NCI-H774 (cell line): ENCODE data around the gene GAREM1.

Experiments used
- DNase-seq: peaks from one replicate; lab custom pipeline; 2025; lab: John Stamatoyannopoulos, UW

Gene GAREM1

DNA sequence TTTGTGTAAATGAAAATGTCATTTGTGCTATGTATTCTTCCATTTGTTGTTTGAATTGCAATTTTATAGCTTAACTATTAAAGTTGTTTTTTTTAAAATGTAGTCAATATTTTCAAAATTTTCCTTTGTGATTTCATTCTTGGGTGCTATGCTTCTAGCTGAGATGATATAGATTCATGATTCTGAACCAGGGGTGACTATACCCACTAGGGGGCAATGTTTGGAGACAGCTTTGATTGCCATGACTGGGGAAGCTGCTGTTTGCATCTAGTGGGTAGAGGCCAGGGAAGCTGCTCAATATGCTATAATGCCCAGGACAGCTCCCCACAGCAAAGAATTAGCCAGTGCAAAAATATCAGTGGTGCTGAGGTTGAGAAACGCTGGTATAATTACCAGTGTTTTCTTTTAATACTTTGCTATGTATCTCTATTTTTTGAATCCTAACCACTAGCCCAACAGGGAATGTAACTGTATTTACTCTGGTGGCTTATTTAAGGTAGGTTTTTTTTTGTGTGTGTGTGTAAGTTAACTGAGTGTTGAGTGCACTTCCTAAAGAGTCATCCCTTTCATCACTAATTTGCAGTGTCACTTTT is 181.1 kb downstream of the GAREM1 start:
- DNase-seq, result peak; percentile 39

DNA sequence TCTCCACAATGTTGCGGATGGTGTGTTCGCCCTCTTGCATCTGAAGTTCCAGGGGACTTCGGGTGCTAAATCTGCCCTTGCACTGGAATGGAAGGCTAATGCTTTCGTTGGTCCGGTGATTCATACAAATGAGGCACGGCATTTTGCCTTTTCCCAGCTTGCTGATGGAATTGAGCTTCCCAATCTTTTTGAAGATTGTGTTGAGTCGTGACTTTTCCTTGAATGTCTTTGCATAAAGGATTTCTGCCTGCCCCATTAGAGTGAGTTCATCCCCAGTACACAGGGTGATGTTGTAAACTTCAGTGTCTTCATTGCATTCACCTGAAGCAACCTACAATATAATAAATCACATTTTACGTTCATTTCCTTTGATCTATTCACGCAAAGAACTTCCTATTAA is 182.8 kb downstream of the GAREM1 start:
- DNase-seq, result no peak

DNA sequence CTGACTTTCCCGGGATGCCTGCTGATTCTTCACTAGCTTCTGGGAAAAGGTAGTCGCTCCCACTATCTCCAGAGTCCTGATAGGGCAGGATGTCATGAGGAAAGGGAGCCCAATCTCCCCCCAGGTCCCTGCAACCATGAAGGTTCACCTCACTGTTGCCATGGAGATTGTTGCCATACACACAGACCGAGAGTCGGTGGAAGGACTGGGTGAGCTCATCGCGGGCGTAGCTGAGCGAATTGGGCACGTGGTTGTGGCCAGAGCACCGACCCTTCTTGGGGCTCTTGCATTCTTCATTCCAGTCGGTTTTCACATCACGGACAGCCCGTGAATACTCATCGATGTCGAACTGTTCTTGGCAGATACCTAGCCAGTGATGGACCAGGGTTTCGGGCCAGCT is 183.4 kb downstream of the GAREM1 start:
- no peak for DNase-seq

DNA sequence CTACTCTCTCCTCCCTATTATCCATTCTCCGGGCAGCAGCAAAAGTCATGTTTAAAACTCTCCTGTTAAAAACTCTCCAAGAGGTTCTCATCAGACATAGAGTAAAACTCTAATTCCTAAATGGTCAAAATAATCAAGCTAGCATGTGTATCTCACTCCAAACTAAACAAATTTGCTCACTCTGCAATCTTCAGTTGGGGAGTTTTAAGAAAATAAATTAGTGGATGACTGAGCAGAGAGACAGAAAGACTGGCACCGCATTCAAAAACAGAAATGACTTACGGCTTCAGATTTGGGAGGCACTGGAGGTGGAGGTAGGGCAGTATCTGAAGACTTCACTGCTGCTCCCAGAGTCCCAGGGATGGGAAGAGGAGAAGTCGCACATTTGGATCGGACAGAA is 183.9 kb downstream of the GAREM1 start:
- DNase-seq, result no peak

DNA sequence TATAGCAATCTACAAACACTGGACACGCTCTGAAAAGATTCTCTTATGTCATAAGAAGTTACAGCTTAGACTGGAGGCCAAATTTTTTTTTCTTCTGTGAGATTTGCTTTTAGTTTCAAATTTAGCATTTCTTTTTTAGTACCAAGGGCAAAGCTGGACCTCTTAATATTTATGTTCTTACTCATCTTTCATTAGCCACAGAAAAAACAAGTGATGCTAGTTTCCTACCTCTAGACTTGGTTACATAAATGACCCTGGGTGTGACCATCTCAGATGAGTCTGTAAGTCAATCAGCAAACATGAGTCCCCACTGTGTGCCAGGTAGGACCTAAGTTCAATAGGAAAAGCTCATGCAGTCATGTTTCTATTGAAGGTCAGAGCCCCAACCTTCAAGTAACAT is 186.4 kb downstream of the GAREM1 start:
- no peak for DNase-seq

DNA sequence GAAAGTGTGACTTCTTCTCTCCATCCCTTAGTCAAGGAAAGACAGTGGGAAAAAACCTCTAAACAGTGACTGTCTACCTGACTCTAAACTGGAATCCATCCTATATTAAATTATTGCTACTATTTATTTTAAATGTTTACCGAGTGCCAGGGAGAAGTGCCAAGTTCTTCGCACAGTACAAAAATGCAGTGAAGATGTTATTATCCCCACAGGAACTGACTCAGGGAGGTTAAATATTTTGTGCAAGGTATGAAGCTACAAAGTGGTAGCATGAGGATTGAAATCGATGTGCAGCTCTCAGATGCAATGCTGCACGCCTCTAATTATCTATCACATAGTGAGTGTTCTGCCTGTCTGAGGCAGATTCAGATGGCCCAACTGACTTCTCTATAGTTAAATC is 189.8 kb downstream of the GAREM1 start:
- DNase-seq, result no peak

DNA sequence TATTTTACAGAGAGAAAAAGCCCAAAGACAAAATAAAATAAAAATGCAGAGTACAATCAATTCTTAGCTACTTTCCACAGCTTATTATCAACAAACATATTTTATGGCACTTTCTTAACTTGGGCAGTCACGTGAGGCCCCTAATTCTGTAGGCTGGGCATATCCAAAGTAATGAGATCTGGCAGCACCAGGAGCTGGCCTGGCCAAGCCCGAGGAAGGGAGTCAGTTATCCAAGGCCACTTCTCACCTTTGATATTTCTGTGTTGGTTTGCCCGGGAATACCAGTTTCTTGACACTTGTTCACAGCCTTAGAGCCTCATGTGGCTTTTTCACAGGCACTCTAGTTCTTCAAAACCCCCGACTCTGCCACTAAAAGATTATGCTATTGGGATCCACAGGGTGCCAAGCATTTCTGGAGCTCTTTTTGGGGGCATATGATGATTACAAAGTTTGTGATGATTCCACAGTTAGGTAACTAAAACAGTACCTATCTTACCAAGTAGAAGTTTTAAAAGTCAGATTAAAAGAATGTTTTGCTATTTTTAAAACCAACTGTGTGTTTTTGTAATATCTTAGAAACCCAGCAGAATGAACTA is 190.4 kb downstream of the GAREM1 start:
- no peak for DNase-seq

DNA sequence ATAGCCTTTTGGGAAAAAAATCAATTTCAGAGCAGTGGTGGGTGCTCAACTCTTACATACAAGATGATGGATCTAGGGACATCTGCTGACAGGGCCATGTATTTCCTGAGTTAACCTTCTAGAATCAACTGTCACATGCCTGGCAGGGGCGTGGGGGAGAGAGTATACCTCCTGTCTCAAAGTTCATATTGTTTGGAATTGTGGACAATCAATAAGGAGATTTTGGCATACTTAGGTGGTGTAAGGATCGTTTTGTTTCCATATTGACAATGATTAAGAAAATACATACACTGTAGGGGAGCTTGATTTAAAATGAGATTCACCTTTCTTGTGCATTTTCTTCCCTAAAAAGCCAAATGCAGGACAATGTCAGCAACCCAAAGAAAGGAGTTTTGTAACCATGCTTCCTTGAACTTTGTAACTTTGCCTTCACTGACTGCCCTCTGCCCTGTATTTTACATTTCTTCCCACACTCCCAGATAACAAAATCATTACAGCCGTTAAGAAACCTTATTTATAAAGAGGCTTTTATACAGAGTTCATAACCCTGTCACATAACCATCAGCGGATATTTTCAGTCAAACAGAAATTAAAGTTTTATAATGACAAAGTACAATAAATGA is 192.4 kb downstream of the GAREM1 start:
- DNase-seq, result no peak

DNA sequence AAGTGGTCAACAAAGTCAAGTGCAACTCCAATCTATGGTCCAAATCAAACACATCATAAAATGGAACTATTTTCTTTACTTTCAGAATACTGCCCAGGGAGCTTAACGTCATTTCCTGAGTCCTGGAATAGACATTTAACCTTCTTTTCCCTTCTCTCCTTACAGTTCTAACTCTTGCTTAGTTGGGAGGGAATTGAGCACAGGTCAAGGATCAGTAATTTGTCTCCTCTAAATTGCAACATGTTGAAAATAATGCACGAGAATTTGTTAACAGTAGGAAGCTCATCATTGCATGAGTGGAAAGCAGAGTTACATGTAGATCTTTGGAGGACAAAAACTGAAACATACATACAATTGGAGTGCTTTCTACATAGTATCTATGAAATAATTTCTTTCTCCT is 193.1 kb downstream of the GAREM1 start:
- no peak for DNase-seq

DNA sequence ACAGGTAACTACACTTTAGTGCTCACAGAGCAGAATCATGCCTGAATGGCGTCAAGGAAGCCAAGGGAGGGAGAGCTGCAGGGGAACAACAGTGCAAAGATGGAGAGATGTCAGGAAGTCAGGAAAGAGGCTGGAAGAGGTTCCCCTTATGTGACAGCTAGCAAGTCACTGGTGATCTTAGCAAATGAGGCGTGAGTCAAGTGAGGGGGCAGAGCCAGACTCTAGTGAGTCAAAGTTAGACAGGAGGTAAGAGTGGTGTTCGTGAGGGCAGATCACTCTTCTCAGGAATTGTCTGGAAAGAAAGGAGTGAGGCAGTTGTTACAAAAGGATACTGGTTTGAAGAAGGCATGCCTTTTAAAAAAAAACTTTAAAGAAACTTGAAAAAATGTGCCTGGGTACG is 193.8 kb downstream of the GAREM1 start:
- DNase-seq, result no peak

DNA sequence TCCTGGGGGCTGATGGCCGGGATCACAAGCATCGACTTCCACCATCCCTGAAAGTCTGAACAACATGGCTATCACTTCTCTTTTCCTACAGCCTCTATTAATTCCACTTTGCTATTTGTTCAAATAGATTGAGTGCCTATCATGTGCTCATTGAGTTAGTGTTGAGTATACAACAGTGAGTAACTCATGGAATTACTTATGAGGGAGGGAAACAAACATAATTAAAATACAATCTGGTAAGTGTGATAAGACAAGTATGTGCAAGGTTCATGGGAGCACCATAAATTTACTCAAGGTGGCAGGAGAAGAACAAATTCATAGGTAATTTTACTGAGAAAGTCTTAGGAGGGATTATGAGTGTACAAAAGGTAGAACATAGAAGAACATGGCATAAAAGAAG is 194.4 kb downstream of the GAREM1 start:
- no peak for DNase-seq

DNA sequence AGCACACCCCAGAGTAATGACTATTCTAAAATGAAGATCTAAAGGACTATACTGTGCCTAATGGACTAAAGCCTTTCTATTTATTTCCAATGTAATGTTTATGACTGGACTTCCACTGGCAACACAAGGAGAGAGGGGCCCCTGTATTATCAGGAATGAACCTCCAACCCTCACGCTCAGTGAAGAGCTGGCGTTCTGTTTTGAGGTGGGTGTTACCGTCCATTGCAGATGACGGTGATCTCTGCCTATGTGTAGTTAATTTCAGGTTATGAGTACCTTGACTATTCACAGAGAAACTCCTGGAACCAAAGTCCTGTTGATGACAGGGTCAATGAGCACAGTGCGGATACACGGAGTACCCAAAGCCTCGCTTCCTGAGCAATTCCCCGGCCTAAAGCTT is 195.5 kb downstream of the GAREM1 start:
- DNase-seq, result no peak

DNA sequence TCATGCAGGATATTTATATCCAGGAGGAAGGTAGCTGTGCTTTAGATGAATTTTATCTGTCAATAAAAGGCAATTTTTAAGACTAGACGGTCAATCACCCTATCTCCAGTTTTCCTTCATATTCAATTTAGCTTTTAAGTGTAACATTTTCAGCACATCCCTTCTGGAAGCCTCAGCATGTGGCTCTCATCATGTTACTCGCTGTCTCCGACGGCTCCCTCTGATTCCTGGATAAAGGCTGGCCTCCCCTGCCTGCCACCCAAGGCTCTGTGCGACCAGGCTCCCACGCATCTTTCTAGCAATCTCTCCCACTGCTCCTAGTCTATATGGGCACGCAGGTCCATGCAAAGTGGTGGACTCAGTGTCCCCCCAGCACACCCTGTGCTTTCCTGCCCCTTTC is 196.4 kb downstream of the GAREM1 start:
- no peak for DNase-seq

DNA sequence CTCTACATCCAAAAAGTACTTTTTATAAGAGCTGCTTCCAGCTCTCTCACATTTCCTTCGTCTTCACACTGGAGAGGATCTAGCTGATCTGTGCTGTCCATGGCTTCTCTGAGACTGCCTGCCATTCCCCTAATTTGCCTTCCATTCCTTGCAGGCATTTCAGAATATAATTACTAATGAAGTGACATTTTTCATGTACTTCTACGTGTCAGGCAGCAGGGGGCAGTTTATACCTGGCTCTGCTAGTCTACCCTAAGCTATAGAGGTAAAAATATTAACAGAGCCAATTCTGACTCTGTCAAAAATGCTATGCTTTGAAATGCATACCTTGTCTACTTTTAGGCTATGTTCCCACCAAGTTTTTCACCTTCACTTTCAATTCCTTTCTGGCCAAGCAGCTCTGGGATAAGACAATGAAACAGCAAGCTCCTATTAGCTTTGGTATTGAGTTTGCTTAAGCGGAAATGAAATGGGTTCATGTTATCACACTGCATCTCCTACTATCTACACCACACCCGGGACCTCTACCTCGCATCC is 198.9 kb downstream of the GAREM1 start:
- DNase-seq, result no peak

DNA sequence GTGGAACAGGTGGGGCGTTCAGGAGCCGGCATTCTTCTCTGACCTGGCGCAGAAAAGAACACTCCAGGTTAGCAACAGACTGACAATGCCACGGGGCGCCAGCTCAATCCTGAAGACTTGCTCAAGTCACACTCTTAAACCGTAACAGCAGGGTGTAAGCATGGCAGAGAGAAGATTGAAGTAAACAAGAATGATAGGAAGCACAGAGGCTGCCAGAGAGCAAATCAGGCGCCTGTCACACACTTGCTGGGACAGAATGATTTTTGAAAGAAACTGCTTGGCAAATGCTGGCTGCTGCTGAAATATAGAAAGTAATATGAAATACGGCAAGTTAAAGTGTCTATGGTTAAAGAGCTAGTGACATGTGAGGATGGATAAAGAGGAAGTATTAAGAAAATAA is 200.3 kb downstream of the GAREM1 start:
- DNase-seq, result no peak

DNA sequence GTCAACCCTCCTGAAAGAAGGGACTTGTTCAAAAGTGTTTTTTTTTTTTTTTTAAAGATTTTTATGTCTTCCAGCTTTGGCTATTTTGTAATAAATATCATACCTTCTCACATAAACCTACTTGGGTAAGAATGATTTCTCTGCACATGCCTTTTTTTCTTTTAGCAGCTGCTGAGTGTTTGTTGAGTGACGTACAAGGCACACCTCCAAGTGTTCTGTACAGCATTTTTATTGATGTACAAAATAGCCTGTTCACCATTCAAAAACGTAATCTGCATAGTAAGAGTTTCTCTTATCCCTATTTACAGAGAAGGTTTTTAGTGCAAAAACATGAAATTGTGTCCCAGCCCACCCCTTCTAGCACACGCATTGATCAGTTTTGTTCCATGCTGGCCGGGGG is 203.2 kb downstream of the GAREM1 start:
- peak; percentile 36 for DNase-seq

DNA sequence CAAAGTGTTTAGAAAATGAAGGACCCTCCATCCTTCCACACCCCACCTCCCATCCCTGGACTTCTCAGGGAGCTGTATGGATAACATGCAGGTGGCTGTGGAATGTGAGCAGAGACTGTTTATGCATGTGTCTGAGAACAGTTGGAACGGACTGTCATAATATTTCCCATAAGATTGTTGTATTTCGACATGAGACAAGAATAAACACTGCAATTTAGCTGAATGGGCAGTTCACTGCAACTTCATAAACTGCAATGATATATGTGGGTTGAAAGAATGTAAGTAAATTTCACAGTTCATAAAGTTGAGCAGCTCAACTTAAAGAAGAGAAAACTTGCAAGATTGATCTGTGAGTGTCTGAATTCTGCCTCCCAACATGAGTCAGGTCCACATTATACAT is 206.3 kb downstream of the GAREM1 start:
- no peak for DNase-seq

DNA sequence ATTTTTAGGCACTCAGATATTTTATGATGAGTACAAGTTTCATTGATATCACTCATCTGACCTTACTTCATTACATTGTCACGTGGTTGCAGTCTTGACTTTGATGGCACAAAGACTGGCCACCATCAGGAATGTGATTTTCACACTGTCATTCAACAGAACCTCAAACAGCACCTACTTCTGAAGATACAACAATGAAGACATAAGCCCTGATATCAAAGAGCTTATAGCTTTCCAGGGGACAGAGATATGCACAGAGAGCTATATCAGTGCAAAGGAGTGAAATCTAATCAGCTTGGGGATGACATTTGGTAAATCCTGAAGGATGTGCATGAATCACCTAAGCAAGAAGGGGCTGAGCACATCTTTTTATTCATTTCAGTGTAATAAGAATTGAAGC is 208.6 kb downstream of the GAREM1 start:
- no peak for DNase-seq

DNA sequence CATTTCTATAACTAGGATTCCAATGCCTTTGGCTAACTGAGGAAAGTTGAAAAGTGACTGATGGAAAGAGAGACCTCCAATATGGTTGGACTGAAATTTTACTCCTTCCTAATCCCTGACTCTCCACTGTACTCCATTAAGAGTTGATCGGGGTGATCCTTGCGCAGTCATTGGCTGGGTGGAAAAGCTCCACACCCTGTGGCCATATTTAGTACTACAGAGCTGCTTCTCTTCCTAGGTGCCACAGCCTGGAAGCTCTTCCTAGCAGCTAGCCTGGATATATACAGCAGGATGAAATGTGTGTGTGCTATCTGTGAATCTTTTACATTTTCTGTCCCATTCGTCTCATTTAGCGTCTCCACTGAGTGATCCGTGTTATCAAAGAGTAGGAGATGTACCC is 209.7 kb downstream of the GAREM1 start:
- no peak for DNase-seq

DNA sequence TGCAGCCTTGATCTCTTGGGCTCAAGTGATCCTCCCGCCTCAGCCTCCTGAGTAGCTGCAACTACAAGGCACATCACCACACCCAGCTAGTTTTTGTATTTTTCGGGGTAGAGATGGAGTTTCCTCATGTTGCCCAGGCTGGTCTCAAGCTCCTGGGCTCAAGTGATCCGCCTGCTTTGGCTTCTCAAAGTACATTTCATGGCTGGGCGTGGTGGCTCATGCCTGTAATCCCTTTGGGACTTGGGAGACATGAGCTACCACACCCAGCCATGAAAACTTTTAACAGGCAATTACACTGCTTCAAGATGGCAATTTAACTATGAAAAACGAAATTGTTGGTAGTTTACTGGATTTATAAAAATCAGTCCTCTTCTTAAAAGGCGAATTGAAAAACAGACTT is 211.1 kb downstream of the GAREM1 start:
- DNase-seq, result no peak

DNA sequence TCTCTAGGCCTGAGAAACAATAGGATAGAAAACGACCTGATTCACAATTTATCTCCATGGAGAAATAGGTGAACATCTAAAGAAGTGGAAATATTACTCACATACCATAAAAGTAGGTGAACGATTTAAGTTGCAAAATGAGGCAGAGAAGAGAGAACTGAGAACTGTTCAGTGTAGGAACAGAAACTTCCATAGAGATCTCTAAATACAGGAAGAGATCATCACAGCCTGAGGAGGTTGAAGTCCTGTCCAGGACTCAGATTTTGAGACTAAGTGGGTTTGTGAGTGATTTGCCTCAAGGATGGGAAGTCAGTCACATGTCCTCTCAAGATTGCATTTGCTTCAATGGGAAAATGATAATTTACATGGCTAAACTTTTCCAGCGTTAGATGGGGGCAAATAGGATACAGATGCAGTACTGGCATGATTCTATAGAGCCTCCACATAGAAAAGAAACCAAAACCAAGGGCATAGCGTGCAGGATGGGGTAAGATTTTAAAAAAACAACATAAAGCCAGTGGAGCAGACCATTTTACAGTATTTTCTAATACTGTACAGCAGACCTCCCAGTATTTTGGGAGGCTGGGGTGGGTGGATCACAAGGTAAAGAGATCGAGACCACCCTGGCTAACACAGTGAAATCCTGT is 212.0 kb downstream of the GAREM1 start:
- DNase-seq, result no peak

DNA sequence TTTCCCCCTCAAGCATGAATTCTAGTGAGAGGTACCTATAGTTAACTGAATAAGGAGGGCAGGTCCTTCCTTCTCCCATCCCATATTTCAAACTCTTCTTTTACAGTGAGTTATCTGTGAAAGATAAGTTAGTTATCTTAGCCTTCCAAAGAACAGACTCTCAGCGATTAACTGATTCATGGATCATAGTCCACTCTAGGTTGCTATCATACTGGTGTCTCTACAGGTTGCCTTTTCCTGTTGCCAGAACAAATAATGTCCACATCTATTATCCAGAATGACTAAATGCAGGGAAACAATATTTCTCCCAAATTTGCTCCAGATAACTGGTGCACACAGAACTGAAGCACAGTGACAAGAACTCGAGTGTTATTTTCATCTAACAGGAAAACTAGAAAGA is 212.5 kb downstream of the GAREM1 start:
- DNase-seq, result no peak

DNA sequence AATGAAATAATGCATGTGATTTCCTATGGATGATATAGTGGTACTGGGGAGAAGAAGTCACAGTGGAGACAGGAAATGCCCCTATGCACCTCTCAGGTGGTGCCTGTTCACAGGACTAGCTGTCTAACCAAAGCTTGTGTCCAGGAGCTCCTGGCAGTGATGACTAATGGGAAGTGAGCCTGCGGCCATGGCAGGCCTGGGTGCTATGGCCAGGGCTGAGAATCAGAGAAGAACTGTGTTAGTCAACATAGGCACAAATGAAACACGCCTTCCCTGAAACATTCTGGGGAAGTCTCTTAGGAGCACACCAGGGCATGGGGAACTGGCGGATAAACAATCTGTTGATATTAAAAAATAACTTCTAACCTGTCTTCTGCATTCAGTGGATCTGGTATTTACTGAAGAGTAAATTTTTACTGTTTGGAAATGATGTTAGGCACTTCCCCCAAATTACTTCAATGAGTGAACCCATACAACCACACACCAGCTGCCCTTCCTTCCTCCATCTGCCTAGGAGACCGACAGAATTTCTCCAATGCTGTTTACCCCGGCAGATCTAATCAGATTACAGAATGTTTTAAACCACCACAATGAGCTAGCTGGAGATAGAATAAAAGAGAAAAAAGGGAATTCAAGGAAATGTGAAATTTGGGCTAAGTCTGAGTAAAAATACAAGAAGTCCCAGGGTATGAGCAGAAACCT is 213.4 kb downstream of the GAREM1 start:
- no peak for DNase-seq
